ENCODE data around the gene SLC41A3.

Gene SLC41A3

DNA sequence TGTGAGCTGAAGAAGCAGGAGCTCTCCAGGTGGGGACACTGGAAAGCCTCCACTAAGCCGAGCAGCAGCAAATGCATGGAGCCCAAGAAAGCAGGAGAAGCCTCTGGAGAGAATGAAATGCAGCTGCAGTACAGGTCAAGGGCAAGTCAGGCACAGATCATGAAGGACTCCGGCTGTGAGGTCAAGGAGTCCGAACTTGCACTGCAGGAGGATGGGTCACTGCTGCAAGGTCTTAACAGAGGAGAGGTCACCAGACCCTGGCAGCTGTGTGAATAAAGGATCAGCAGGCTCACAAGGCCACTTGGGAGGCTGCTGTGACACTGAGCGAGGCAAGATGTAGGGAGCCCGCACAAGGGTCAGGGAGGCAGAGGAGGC is 24.7 kb upstream of the SLC41A3 start:
- Histone ChIP-seq H3K4me2 (ENCODE audit: low read length) (no peak overlapping the region), H3K4me3 (ENCODE audit: low read length) (no peak overlapping the region), H3K4me1 (ENCODE audit: control insufficient read depth, low read length) (no peaks in the 10 kb centered on the region), H3K9me2 (replicated peaks; ENCODE audit: control insufficient read depth, low read length) (no peaks in the 10 kb centered on the region), H4K20me1 (ENCODE audit: control insufficient read depth, insufficient read depth, low read depth, low read length) (no peaks in the 10 kb centered on the region), H3K9me3 (ENCODE audit: control insufficient read depth, insufficient read depth, low read length) (no peaks in the 10 kb centered on the region), H3K36me3 (ENCODE audit: control insufficient read depth, low read length) (no peaks in the 10 kb centered on the region), H3F3A (ENCODE audit: control insufficient read depth, insufficient read depth) (no peaks in the 10 kb centered on the region), H3K79me2 (ENCODE audit: control insufficient read depth, low read length) (no peaks in the 10 kb centered on the region), H3K27ac (ENCODE audit: low read depth, low read length) (no peak overlapping the region), H3K27me3 (ENCODE audit: control insufficient read depth, low read length) (no peaks in the 10 kb centered on the region)
- TF ChIP-seq, protein P1, sequence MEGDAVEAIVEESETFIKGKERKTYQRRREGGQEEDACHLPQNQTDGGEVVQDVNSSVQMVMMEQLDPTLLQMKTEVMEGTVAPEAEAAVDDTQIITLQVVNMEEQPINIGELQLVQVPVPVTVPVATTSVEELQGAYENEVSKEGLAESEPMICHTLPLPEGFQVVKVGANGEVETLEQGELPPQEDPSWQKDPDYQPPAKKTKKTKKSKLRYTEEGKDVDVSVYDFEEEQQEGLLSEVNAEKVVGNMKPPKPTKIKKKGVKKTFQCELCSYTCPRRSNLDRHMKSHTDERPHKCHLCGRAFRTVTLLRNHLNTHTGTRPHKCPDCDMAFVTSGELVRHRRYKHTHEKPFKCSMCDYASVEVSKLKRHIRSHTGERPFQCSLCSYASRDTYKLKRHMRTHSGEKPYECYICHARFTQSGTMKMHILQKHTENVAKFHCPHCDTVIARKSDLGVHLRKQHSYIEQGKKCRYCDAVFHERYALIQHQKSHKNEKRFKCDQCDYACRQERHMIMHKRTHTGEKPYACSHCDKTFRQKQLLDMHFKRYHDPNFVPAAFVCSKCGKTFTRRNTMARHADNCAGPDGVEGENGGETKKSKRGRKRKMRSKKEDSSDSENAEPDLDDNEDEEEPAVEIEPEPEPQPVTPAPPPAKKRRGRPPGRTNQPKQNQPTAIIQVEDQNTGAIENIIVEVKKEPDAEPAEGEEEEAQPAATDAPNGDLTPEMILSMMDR (IDR thresholded peaks at IDR 0.05; ENCODE audit: low read depth, low read length, poor library complexity, severe bottlenecking), result no peak

DNA sequence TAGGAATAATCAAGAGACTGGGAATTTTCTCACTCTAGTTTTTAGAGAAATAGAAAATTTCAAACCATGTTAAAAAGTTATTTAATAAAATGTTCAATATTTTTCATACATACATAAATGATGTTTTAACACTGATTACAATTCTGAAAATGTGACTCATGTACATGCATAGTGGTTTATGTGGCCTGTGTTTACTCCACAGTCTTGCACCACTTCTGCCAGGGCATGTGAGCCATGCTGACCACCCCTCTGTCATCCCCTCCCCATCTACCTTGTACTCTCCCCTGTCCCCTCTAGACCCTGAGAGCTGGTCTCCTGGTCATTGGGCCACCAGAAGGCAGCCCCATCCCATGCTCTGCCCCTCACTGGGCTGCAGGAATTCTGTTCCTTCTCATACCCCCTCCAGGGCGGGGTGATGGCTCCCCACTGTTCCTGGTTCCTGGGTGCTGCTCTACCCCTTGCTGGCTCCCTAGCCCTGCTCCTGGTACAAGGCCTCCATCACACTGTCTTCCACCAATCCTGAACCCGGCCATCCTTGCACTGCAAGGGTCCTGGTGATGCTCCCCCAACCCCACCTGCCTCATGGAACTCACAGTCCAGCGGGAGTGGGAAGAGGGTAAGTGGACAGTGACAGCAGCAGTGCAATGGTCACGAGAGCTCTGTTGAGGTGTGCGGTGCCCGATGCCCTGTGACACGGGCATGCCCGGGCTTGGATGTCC is 24.2 kb upstream of the SLC41A3 start:
- H3K27me3 ChIP-seq (ENCODE audit: control insufficient read depth, low read length), result no peaks in the 10 kb centered on the region
- no peaks in the 10 kb centered on the region for H3F3A ChIP-seq (ENCODE audit: control insufficient read depth, insufficient read depth)
- H3K4me1 ChIP-seq (ENCODE audit: control insufficient read depth, low read length), result no peaks in the 10 kb centered on the region
- H3K9me2 ChIP-seq (replicated peaks; ENCODE audit: control insufficient read depth, low read length), result no peaks in the 10 kb centered on the region
- H3K27ac ChIP-seq (ENCODE audit: low read depth, low read length), result no peak overlapping the region
- H3K79me2 ChIP-seq (ENCODE audit: control insufficient read depth, low read length), result no peaks in the 10 kb centered on the region
- H3K9me3 ChIP-seq (ENCODE audit: control insufficient read depth, insufficient read depth, low read length), result no peaks in the 10 kb centered on the region
- TF ChIP-seq EZH2phosphoT487 (IDR thresholded peaks at IDR 0.05; ENCODE audit: borderline replicate concordance, low read length), result no peak
- TF ChIP-seq, protein P1 (IDR thresholded peaks at IDR 0.05; ENCODE audit: low read depth, low read length, poor library complexity, severe bottlenecking), result no peak
- no peak overlapping the region for H3K4me3 ChIP-seq (ENCODE audit: low read length)
- H3K4me2 ChIP-seq (ENCODE audit: low read length), result no peak overlapping the region
- H4K20me1 ChIP-seq (ENCODE audit: control insufficient read depth, insufficient read depth, low read depth, low read length), result no peaks in the 10 kb centered on the region
- H3K36me3 ChIP-seq (ENCODE audit: control insufficient read depth, low read length), result no peaks in the 10 kb centered on the region

DNA sequence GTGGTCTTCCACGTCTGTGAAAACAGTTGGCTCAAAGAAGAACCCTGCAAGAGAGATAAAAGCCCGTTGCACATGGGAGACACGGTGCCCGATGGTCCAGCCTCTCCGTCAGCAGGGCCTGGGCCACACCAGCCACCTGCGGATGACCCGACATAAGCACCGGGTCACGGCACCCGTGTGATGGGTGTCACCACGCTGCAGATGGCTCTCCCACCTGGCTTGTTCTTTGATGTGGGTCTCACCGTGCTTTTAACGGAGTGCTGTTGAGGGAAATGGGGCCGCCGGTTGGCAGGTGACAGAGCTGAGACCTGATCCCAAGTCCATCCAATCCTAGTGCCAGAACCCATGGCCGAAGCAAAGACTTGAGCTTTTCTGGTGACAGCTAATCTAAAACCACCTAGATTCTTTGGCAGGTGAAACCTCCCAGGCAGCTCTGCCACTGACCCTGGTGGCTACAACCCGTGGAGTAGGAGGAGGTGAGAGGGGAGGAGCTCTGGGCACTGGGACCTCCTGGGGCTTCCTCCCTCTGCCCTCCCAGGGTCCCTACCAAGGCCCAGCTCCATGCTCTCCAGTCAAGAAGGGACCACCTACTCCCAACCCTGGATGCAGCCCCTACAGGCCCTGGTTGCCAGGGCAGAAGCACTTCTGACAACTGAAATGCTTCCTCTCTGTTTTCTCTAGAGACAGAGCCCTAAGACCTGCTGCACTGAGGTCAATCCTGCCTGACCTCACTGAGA is 23.4 kb upstream of the SLC41A3 start:
- H3K4me3 ChIP-seq (ENCODE audit: low read length), result no peak overlapping the region
- H3K9me2 ChIP-seq (replicated peaks; ENCODE audit: control insufficient read depth, low read length), result no peaks in the 10 kb centered on the region
- no peaks in the 10 kb centered on the region for H3K9me3 ChIP-seq (ENCODE audit: control insufficient read depth, insufficient read depth, low read length)
- no peak overlapping the region for H3K27ac ChIP-seq (ENCODE audit: low read depth, low read length)
- H3K79me2 ChIP-seq (ENCODE audit: control insufficient read depth, low read length), result no peaks in the 10 kb centered on the region
- no peaks in the 10 kb centered on the region for H3K36me3 ChIP-seq (ENCODE audit: control insufficient read depth, low read length)
- no peaks in the 10 kb centered on the region for H3K4me1 ChIP-seq (ENCODE audit: control insufficient read depth, low read length)
- no peaks in the 10 kb centered on the region for H4K20me1 ChIP-seq (ENCODE audit: control insufficient read depth, insufficient read depth, low read depth, low read length)
- no peaks in the 10 kb centered on the region for H3F3A ChIP-seq (ENCODE audit: control insufficient read depth, insufficient read depth)
- H3K27me3 ChIP-seq (ENCODE audit: control insufficient read depth, low read length), result no peaks in the 10 kb centered on the region
- TF ChIP-seq EZH2phosphoT487 (IDR thresholded peaks at IDR 0.05; ENCODE audit: borderline replicate concordance, low read length), result no peak
- TF ChIP-seq, protein P1 (IDR thresholded peaks at IDR 0.05; ENCODE audit: low read depth, low read length, poor library complexity, severe bottlenecking), result no peak
- H3K4me2 ChIP-seq (ENCODE audit: low read length), result no peak overlapping the region

All from DOHH2 (cell line).